Embryonic facial prominence (tissue), 1 donor: ENCODE data around the gene ZNHIT2.
"Not testable (repeated sequence)": the region's sequence is repeated elsewhere in the genome, so short reads cannot be mapped to it uniquely, and the experiment has no call there.

Experiments
- DNase-seq: peaks from one replicate; pipeline ENCODE4 v3.0.0-alpha.2; 2016; ENCODE audit errors: extremely low spot score

ZNHIT2 gene

GRCh38 chr11:65119670-65119995 is 2.1 kb upstream of the ZNHIT2 start:
- no peak for DNase-seq

DNA sequence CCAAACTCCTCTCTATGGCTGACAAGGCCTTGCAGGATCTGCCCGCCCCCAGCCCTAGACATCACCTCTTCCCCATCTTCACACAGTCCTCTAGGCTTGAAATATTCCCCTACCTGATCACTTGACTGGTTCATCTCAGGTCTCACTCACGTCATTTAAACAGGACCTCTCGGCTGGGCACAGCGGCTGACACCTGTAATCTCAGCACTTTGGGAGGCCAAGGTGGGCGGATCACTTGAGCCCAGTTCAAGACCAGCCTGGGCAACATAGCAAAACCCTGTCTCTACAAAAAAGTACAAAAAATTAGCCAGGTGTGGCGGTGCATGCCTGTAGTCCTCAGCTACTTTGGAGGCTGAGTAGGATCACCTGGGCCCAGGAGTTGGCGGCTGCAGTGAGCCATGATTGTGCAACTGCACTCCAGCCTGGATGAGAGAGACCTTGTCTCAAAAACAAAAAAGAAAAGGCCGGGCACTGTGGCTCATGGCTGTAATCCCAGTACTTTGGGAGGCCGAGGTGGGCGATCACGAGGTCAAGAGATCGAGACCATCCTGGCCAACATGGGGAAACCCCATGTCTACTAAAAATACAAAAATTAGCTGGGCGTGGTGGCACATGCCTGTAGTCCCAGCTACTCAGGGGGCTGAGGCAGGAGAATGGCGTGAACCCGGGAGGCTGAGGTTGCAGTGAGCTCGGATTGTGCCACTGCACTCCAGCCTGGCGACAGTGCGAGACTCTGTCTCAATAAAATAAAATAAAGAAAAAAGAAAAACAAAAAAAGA is 1.6 kb upstream of the ZNHIT2 start:
- DNase-seq = not testable (repeated sequence)

GRCh38 chr11:65118097-65118837 is 766 bp upstream of the ZNHIT2 start:
- DNase-seq = no peak

GRCh38 chr11:65116370-65117205 is 913 bp downstream of the ZNHIT2 start:
- DNase-seq = no peak

- no peak for DNase-seq
Observed at GRCh38 chr11:65115361-65116082, 2.0 kb downstream of the ZNHIT2 start.

DNA sequence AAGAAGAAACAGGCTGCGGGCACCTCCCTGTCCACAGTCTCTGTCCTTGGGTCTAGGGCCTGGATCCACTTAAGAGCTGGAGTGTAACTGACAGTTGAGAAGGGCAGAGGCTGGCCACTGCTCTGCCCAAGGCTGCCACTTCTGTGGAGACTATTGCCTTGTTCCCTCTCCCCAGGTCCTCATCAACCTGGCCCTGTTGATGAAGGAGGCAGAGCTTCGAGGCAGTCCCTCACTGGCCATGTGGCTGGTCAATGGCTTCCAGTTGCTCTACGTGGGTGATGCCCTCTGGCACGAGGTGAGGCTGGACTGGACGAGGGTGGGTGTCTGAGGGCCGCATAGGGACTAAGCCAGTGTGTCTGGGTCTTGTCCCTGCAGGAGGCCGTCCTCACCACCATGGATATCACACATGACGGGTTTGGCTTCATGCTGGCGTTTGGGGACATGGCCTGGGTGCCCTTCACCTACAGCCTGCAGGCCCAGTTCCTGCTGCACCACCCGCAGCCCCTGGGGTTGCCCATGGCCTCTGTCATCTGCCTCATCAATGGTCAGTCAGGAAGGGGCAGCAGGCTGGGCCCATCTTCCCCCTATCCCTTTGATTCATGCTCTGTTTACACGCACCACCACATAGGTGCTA is 2.8 kb downstream of the ZNHIT2 start:
- DNase-seq = no peak

- no peak for DNase-seq
Observed at GRCh38 chr11:65113839-65114238, 3.7 kb downstream of the ZNHIT2 start.

DNA sequence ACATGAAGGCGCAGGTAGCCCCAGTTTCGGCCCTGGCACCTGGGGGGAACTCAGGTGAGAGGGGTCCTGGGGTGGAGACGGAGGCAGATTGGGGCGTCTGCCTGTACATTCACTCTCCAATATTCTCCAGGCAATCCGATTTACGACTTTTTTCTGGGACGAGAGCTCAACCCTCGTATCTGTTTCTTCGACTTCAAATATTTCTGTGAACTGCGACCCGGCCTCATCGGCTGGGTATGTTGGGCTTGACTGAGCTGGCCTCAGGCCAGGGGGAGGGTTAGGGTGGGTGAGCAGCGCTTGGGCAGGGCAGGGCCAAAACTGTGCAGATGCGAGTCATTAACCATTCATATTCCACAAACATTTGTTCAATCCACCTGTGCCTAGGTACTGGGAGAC is 4.1 kb downstream of the ZNHIT2 start:
- no peak for DNase-seq

- no peak for DNase-seq
Observed at GRCh38 chr11:65112546-65113360, 4.7 kb downstream of the ZNHIT2 start.

GRCh38 chr11:65111744-65112545 is 5.6 kb downstream of the ZNHIT2 start, which contains the start of gene TM7SF2:
TSS of gene TM7SF2 (plus strand) at chr11:65111872. CDS start at chr11:65112016, 144 bp downstream.
- no peak for DNase-seq

- no peak for DNase-seq
Observed at GRCh38 chr11:65111159-65111743, 6.2 kb downstream of the ZNHIT2 start.

GRCh38 chr11:65110354-65110861 is 7.1 kb downstream of the ZNHIT2 start:
- DNase-seq = peak; percentile 66

- DNase-seq = no peak
Observed at GRCh38 chr11:65109231-65110198, 8.0 kb downstream of the ZNHIT2 start.

GRCh38 chr11:65108469-65109123 is 8.9 kb downstream of the ZNHIT2 start:
- DNase-seq = no peak

GRCh38 chr11:65107751-65108468 is 9.6 kb downstream of the ZNHIT2 start:
- no peak for DNase-seq

- DNase-seq = no peak
Observed at GRCh38 chr11:65107078-65107477, 10.4 kb downstream of the ZNHIT2 start.
